ENCODE measurements around the gene SLC36A3. TPM values are rescaled to one million over a fixed set of nuclear protein-coding genes. Genes with fewer than 3 reads are reported as not detected.

The SLC36A3 gene
- total RNA-seq, 1 donor from 2014 or later = not detected

DNA sequence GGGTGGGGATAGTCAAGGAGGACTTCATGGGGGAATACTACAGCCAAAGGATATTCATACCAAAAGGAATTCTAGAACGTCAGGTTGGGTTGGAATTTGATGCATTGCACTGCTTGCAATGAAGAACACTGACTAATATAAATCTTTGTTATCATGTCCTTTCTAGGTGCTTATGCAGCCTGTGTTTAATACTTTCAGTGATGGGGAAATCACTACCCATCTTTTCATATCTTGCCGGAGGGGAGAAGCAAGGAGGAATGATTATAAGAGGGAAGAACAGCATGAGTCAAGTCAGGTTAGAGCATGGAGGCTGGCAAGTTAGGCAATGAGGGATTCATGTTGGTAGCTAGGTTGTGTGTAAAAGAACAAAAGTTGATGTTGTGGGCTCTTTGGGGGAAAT, 74.6 kb downstream of the SLC36A3 start:
- TF ChIP-seq, protein P1, sequence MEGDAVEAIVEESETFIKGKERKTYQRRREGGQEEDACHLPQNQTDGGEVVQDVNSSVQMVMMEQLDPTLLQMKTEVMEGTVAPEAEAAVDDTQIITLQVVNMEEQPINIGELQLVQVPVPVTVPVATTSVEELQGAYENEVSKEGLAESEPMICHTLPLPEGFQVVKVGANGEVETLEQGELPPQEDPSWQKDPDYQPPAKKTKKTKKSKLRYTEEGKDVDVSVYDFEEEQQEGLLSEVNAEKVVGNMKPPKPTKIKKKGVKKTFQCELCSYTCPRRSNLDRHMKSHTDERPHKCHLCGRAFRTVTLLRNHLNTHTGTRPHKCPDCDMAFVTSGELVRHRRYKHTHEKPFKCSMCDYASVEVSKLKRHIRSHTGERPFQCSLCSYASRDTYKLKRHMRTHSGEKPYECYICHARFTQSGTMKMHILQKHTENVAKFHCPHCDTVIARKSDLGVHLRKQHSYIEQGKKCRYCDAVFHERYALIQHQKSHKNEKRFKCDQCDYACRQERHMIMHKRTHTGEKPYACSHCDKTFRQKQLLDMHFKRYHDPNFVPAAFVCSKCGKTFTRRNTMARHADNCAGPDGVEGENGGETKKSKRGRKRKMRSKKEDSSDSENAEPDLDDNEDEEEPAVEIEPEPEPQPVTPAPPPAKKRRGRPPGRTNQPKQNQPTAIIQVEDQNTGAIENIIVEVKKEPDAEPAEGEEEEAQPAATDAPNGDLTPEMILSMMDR (IDR thresholded peaks at IDR 0.05; ENCODE audit: insufficient read depth, low read length, poor library complexity, severe bottlenecking) = no peak

DNA sequence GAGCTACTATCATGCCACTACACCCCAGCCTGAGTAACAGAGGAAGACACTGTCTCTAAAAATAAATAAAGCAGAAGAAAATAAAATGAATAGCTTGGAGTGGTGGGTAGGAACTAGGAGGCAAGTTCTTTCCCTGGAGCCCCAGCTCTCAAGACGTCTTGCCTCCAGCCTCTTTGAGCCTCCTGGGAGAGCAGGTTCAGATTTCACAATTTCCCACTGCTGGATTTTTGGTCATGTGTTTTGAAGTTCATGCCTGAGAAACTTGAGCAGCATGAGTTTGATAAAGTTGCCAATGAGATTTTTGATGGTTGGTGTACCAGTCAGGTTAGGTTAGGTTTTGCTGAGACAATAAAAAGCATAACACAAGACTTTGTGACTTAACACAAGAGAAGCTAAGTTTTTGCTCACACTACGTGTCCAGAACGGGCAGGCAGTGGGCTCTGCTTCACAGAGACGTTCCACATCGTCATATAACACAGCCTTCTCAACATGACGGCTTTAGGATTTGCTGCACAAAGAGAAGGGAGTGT, 75.6 kb downstream of the SLC36A3 start:
- no peak for DNase-seq (ENCODE audit: low read depth)
- TF ChIP-seq, protein P1 (IDR thresholded peaks at IDR 0.05; ENCODE audit: insufficient read depth, low read length, poor library complexity, severe bottlenecking) = no peak
- Histone ChIP-seq H3K4me3 (ENCODE audit: low read depth, low read length) (no peak overlapping the region), H3K27me3 (ENCODE audit: control insufficient read depth, insufficient read depth, low read length) (peaks cover 2% of the 10 kb centered on the region), H3K36me3 (ENCODE audit: control insufficient read depth, insufficient read depth, low read length) (no peaks in the 10 kb centered on the region)

More for the DNA sequence above, 74.6 kb downstream of the SLC36A3 start:
- DNase-seq (ENCODE audit: low read depth) = no peak
- Histone ChIP-seq H3K27me3 (ENCODE audit: control insufficient read depth, insufficient read depth, low read length) (peaks cover 2% of the 10 kb centered on the region), H3K36me3 (ENCODE audit: control insufficient read depth, insufficient read depth, low read length) (no peaks in the 10 kb centered on the region), H3K4me3 (ENCODE audit: low read depth, low read length) (no peak overlapping the region)

Other genes starting within 250 kb of the SLC36A3 start
- 454 and 530 TPM in 2 replicates for gene TNIP1, start 222.7 kb downstream of the SLC36A3 start, total RNA-seq
- gene ANXA6, start 146.0 kb downstream of the SLC36A3 start, total RNA-seq = 59.9 and 64.1 TPM in 2 replicates
- gene CCDC69, start 79.7 kb downstream of the SLC36A3 start, total RNA-seq = 3.1 and 4.4 TPM in 2 replicates
- 19.0 and 24.6 TPM in 2 replicates for gene GM2A, start 50.6 kb downstream of the SLC36A3 start, total RNA-seq
- gene SLC36A2, start 43.8 kb upstream of the SLC36A3 start, total RNA-seq = not detected in 2 replicates
- 9.1 and 13.8 TPM in 2 replicates for gene SLC36A1, start 143.8 kb upstream of the SLC36A3 start, total RNA-seq

Data from kidney epithelial cell (primary cell).